ENCODE data around the gene SYNGAP1. TPM values are rescaled to one million over a fixed set of nuclear protein-coding genes. Genes with fewer than 3 reads are reported as not detected.

The SYNGAP1 gene
- total and polyA plus RNA-seq, 9 of the 15 experiments (the other 6 are each of a cell fraction or from before 2014, with no cell fraction given), result 0.01 to 22.8 (median 3.2) TPM

DNA sequence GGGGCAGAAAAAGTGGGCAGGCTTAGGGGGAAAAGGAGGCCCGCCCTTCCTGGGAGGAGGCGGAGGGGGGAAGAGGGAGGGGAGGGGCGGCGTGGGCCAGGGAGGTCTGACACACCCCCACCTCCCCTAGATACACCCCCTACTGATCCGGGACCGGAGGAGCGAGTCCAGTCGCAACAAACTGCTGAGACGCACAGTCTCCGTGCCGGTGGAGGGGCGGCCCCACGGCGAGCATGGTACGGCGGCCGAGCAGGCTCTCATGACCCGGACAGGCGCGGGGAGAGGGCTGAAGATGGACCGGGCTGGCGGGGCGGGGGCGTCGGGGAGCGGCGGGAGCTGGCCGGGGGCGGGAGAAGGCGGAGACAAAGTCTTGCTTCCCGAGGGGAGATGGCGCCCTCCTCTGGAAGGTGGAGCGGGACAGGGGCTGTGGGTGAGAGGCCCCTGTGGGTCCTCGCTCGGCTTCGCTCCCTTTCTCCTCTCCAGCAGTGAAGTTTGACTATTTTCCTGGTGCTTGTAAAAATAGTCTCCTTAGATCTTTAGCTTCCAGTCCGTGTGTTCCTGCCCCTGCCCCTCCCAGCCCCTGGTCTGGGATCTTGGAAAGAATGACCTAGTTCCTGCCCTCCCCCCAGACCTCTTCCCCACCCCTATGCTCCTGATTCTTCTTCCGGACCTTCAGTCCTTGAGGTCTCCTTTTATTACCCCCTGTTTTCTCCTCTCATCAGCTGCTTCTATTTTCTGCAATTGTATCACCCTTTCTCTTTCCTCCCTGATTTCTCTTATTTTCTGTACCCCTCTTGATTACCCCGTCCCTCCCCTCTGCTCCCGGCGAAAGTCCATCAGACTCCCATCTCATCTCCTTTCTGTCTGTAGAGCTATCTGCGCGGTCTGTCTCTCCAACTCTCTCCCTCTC lies 6.1 kb downstream of the SYNGAP1 start (continued):
- TF ChIP-seq MGA (IDR thresholded peaks at IDR 0.05) (peak; percentile 91), HDGF (IDR thresholded peaks at IDR 0.05) (no peak), THRAP3 (IDR thresholded peaks at IDR 0.05; ENCODE audit: borderline replicate concordance) (0 out of 2 replicates have a peak, but pooled peaks have one; percentile 69), ZNF644 (tag; IDR thresholded peaks at IDR 0.05; ENCODE audit: low read depth) (no peak), RBBP5 (IDR thresholded peaks at IDR 0.05; ENCODE audit: borderline replicate concordance, insufficient read depth, low read length, poor library complexity, severe bottlenecking) (peak; percentile 67), ZNF639 (CRISPR knock-in tag; conservative IDR thresholded peaks at IDR 0.05 in 1 of 2, IDR thresholded peaks at IDR 0.05 in 1 of 2) (peak in 1 of 2 experiments; percentile 100; a peak in 2 of 4 replicates), FOXP1 (CRISPR knock-in tag; IDR thresholded peaks at IDR 0.05) (peak; percentile 94)
- TF ChIP-seq, protein P1, sequence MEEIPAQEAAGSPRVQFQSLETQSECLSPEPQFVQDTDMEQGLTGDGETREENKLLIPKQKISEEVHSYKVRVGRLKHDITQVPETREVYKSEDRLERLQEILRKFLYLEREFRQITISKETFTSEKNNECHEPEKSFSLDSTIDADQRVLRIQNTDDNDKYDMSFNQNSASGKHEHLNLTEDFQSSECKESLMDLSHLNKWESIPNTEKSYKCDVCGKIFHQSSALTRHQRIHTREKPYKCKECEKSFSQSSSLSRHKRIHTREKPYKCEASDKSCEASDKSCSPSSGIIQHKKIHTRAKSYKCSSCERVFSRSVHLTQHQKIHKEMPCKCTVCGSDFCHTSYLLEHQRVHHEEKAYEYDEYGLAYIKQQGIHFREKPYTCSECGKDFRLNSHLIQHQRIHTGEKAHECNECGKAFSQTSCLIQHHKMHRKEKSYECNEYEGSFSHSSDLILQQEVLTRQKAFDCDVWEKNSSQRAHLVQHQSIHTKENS (CRISPR knock-in tag; IDR thresholded peaks at IDR 0.05), result no peak
- TF ChIP-seq, protein P2, sequence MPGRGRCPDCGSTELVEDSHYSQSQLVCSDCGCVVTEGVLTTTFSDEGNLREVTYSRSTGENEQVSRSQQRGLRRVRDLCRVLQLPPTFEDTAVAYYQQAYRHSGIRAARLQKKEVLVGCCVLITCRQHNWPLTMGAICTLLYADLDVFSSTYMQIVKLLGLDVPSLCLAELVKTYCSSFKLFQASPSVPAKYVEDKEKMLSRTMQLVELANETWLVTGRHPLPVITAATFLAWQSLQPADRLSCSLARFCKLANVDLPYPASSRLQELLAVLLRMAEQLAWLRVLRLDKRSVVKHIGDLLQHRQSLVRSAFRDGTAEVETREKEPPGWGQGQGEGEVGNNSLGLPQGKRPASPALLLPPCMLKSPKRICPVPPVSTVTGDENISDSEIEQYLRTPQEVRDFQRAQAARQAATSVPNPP (IDR thresholded peaks at IDR 0.05; ENCODE audit: borderline replicate concordance, insufficient read depth, insufficient read length), result no peak
